Transverse colon (tissue), 4 donors: Measurements from ENCODE around the gene AHI1.
"Not testable (repeated sequence)": the region's sequence is repeated elsewhere in the genome, so short reads cannot be mapped to it uniquely, and the experiment has no call there.

ENCODE experiments used
- CTCF ChIP-seq, 5 experiments: fragments of 200-600 bp in 3 of 5; fragments of 450-650 bp in 2 of 5; sonication (generic) in 3 of 5; IDR thresholded peaks; 1 replicate in 2 of 5; 2 replicates in 3 of 5; pipeline ENCODE4 v1.5.1; 2016 to 2017; ENCODE audit warnings: antibody characterized with exemption in 5 of 5, inconsistent platforms in 3 of 5, mild to moderate bottlenecking in 2 of 5, moderate library complexity in 1 of 5
- EP300 ChIP-seq: sonication (generic); formaldehyde crosslinking; IDR thresholded peaks from one replicate; pipeline ENCODE4 v1.6.1; 2017; ENCODE audit warnings: antibody characterized with exemption, low read depth
- POLR2A ChIP-seq: fragments of 450-650 bp; IDR thresholded peaks from one replicate; pipeline ENCODE4 v1.6.1; 2016; ENCODE audit warnings: antibody characterized with exemption, mild to moderate bottlenecking, moderate library complexity
- POLR2AphosphoS5 ChIP-seq, 3 donors: sonication (generic); formaldehyde crosslinking; IDR thresholded peaks; one replicate each; pipeline ENCODE4 v1.6.1; 2016; ENCODE audit warnings: antibody characterized with exemption in 3 of 3

DNA sequence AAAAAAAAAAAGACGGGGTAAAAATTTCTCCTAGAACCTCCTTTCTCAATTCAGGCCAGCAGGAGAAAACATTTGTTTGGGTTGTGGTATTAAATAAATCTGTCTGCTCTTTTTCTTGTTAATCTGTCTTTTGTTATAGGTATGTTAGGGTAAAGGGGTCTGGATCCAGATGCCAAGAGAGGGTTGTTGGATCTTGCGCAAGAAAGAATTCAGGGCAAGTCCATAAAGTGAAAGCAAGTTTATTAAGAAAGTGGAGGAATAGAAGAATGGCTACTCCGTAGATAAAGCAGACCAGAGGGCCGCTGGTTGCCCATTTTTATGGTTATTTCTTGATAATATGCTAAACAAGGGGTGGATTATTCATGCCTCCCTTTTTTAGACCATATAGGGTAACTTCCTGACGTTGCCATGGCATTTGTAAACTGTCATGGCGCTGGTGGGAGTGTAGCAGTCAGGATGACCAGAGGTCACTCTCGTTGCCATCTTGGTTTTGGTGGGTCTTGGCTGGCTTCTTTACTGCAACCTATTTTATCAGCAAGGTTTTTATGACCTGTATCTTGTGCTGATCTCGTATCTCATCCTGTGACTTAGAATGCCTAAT, 251.0 kb downstream of the AHI1 start:
- not testable (repeated sequence) for TF ChIP-seq EP300; CTCF (IDR thresholded peaks at IDR 0.05); POLR2AphosphoS5 (IDR thresholded peaks at IDR 0.05); POLR2A
